ENCODE measurements around the gene EPS8L1. TPM values are rescaled to one million over a fixed set of nuclear protein-coding genes. Genes with fewer than 3 reads are reported as not detected.

The EPS8L1 gene
- total RNA-seq: 0.47 and 0.52 TPM in 2 replicates

GRCh38 chr19:55075371-55075998, at the start of gene EPS8L1:
Gene EPS8L1, plus strand, starts transcription at chr19:55075869. Its CDS starts 576 bp downstream, at chr19:55076445.

GRCh38 chr19:55062735-55063491, 12.8 kb upstream of the EPS8L1 start, which contains the start of gene RDH13:
Gene RDH13, minus strand, starts transcription at chr19:55063148. Its CDS starts 116 bp downstream, at chr19:55063032.

GRCh38 chr19:55116859-55117662, 41.4 kb downstream of the EPS8L1 start, which contains the start of gene PPP1R12C:
Gene PPP1R12C, minus strand, starts transcription at chr19:55117637. Its CDS starts 94 bp downstream, at chr19:55117543.

Other genes starting within 250 kb of the EPS8L1 start
- gene KIR2DS4, start 243.2 kb upstream of the EPS8L1 start, total RNA-seq: not detected in 2 replicates
- gene KIR3DL2, start 225.4 kb upstream of the EPS8L1 start, total RNA-seq: not detected in 2 replicates
- gene FCAR, start 201.6 kb upstream of the EPS8L1 start, total RNA-seq: not detected in 2 replicates
- not detected in 2 replicates for gene NCR1, start 169.7 kb upstream of the EPS8L1 start, total RNA-seq
- not detected in 2 replicates for gene NLRP7, start 128.3 kb upstream of the EPS8L1 start, total RNA-seq
- gene NLRP2, start 109.5 kb upstream of the EPS8L1 start, total RNA-seq: not detected in 2 replicates
- gene GP6, start 37.6 kb upstream of the EPS8L1 start, total RNA-seq: 0.09 TPM in 1 of 2 replicates, not detected in the other
- 4.3 and 8.2 TPM in 2 replicates for gene RDH13, start 12.7 kb upstream of the EPS8L1 start, total RNA-seq
- gene PPP1R12C, start 41.8 kb downstream of the EPS8L1 start, total RNA-seq: 23.5 and 25.4 TPM in 2 replicates
- gene TNNT1, start 73.3 kb downstream of the EPS8L1 start, total RNA-seq: 29.6 and 33.3 TPM in 2 replicates
- gene TNNI3, start 81.9 kb downstream of the EPS8L1 start, total RNA-seq: 0.32 and 0.52 TPM in 2 replicates
- 0.26 and 0.47 TPM in 2 replicates for gene DNAAF3, start 90.7 kb downstream of the EPS8L1 start, total RNA-seq
- gene SYT5, start 104.4 kb downstream of the EPS8L1 start, total RNA-seq: 0.09 and 0.16 TPM in 2 replicates
- gene PTPRH, start 133.6 kb downstream of the EPS8L1 start, total RNA-seq: 4.1 and 9.8 TPM in 2 replicates
- 0.95 and 1.5 TPM in 2 replicates for gene TMEM86B, start 152.9 kb downstream of the EPS8L1 start, total RNA-seq
- 24.0 and 24.4 TPM in 2 replicates for gene PPP6R1, start 183.1 kb downstream of the EPS8L1 start, total RNA-seq
- gene HSPBP1, start 204.2 kb downstream of the EPS8L1 start, total RNA-seq: 20.2 and 20.3 TPM in 2 replicates
- 3.5 and 7.0 TPM in 2 replicates for gene BRSK1, start 208.1 kb downstream of the EPS8L1 start, total RNA-seq
- not detected in 2 replicates for gene TMEM150B, start 249.5 kb downstream of the EPS8L1 start, total RNA-seq